ENCODE results near the gene LHX1.

Gene LHX1

GRCh38 chr17:36937001-36937958 lies at the start of gene LHX1:
Gene LHX1, plus strand, starts transcription at chr17:36937475. Its CDS starts 723 bp downstream, at chr17:36938198.
- no peak for DNase-seq

- DNase-seq: no peak
Observed at GRCh38 chr17:36888236-36888951, 48.9 kb upstream of the LHX1 start.

- no peak for DNase-seq
Observed at GRCh38 chr17:36889770-36890349, 47.4 kb upstream of the LHX1 start.

GRCh38 chr17:36890398-36891168 lies 46.7 kb upstream of the LHX1 start:
- DNase-seq: no peak

GRCh38 chr17:36892112-36892838 lies 45.0 kb upstream of the LHX1 start:
- DNase-seq: no peak

GRCh38 chr17:36894177-36894576 lies 43.1 kb upstream of the LHX1 start:
- no peak for DNase-seq

- no peak for DNase-seq
Observed at GRCh38 chr17:36894925-36895324, 42.4 kb upstream of the LHX1 start.

- no peak for DNase-seq
Observed at GRCh38 chr17:36899250-36900159, 37.8 kb upstream of the LHX1 start.

GRCh38 chr17:36900160-36900512 lies 37.1 kb upstream of the LHX1 start:
- no peak for DNase-seq

GRCh38 chr17:36901506-36901905 lies 35.8 kb upstream of the LHX1 start:
- no peak for DNase-seq

- DNase-seq: no peak
Observed at GRCh38 chr17:36907407-36907806, 29.9 kb upstream of the LHX1 start.

- no peak for DNase-seq
Observed at GRCh38 chr17:36910513-36910912, 26.8 kb upstream of the LHX1 start.

GRCh38 chr17:36911001-36911400 lies 26.3 kb upstream of the LHX1 start:
- no peak for DNase-seq

GRCh38 chr17:36913132-36913531 lies 24.1 kb upstream of the LHX1 start:
- no peak for DNase-seq

GRCh38 chr17:36918211-36918691 lies 19.0 kb upstream of the LHX1 start:
- DNase-seq: no peak

GRCh38 chr17:36919407-36919968 lies 17.8 kb upstream of the LHX1 start:
- DNase-seq: no peak

- DNase-seq: no peak
Observed at GRCh38 chr17:36920032-36921005, 17.0 kb upstream of the LHX1 start.

GRCh38 chr17:36921095-36921851 lies 16.0 kb upstream of the LHX1 start:
- DNase-seq: no peak

- DNase-seq: no peak
Observed at GRCh38 chr17:36922175-36922574, 15.1 kb upstream of the LHX1 start.

Measured in GDM1 (cell line).